SK-N-SH (cell line): Measurements from ENCODE around the gene KRT80.

Experiments
- CHD2 ChIP-seq: fragments of 150-350 bp; IDR thresholded peaks from 2 replicates; pipeline ENCODE4 v1.6.1; 2018; ENCODE audit warnings: low read length; ENCODE audit not compliant: partially characterized antibody
- CTCF ChIP-seq: fragments of 200-600 bp; sonication (generic); IDR thresholded peaks from 2 replicates; pipeline ENCODE4 v1.6.1; 2017; ENCODE audit warnings: antibody characterized with exemption, mild to moderate bottlenecking, moderate library complexity
- EP300 ChIP-seq, 2 experiments: IDR thresholded peaks; 2 replicates each; pipeline versions ENCODE4 v1.4.0 to v1.6.1; 2012; ENCODE audit warnings: borderline replicate concordance in 1 of 2, low read depth in 1 of 2, low read length in 1 of 2
- RFX5 ChIP-seq: IDR thresholded peaks from 2 replicates; pipeline ENCODE4 v1.6.1; 2012; ENCODE audit warnings: mild to moderate bottlenecking, improper control_type of control experiment, low read length
- YY1 ChIP-seq: IDR thresholded peaks from 2 replicates; pipeline ENCODE4 v1.4.0; 2012; ENCODE audit warnings: low read depth, mild to moderate bottlenecking

- TF ChIP-seq RFX5 (no peak), CTCF (no peak), CHD2 (no peak), YY1 (no peak), EP300 (IDR thresholded peaks at IDR 0.05; ENCODE audit: borderline replicate concordance in 1 of 2, low read depth in 1 of 2, low read length in 1 of 2) (no peak)
Measured at GRCh38 chr12:52218001-52218400, 26.2 kb upstream of the KRT80 start.
